GM21576 (cell line): ENCODE data around the gene RNU6-8.

Source experiments
- ATAC-seq: cut with Tn5 transposase; IDR thresholded peaks from one replicate; pipeline ENCODE4 v1.9.1; 2021; ENCODE audit warnings: mild to moderate bottlenecking, moderate library complexity; ENCODE audit not compliant: unreplicated experiment

RNU6-8 gene

GRCh38 chr14:32166029-32166428 lies 37.0 kb downstream of the RNU6-8 start:
- no peak for ATAC-seq
